ENCODE results near the gene FLT4. TPM values are rescaled to one million over a fixed set of nuclear protein-coding genes. Genes with fewer than 3 reads are reported as not detected.
"Not testable (repeated sequence)": the region's sequence is repeated elsewhere in the genome, so short reads cannot be mapped to it uniquely, and the experiment has no call there.

The FLT4 gene
- total RNA-seq, 1 experiment from 2014 or later, result 0.44 TPM

GRCh38 chr5:180686799-180687198 lies 37.4 kb upstream of the FLT4 start:
- H3K36me3 ChIP-seq (ENCODE audit: control insufficient read depth, insufficient read depth, low read length); DNase-seq (ENCODE audit: low read depth, low spot score); H3K4me1 ChIP-seq (ENCODE audit: control insufficient read depth, insufficient read depth, low read length); H3K4me3 ChIP-seq (ENCODE audit: low read depth in 2 of 2, low read length in 2 of 2); in situ Hi-C loops (cut with HindIII; ENCODE audit: low pct_unique_long_range_greater_than_20kb, low sequenced_read_pairs); BruUV-seq (replicated peaks); H3K27ac ChIP-seq (ENCODE audit: low read length); ATAC-seq; H3K9me3 ChIP-seq (ENCODE audit: control insufficient read depth, insufficient read depth, low read depth, low read length); CTCF ChIA-PET; intact Hi-C loops (cut with micrococcal nuclease; ENCODE audit: unreplicated experiment): not testable (repeated sequence)
- H3K27me3 ChIP-seq (ENCODE audit: control insufficient read depth, insufficient read depth, low read length), result peaks cover 13% of the 10 kb centered on the region; the same call in 1 of the 2 replicates
- POLR2A ChIA-PET, result interaction anchor here (0.6 kb wide), 1 partner anchor 52 kb away, joined by 4 read pairs; no protein-coding TSS in a partner anchor

GRCh38 chr5:180684623-180685161 lies 35.3 kb upstream of the FLT4 start:
- no peak for TF ChIP-seq SIN3A (IDR thresholded peaks at IDR 0.05; ENCODE audit: borderline replicate concordance, insufficient read depth, low read depth, low read length)
- TF ChIP-seq CTCF (IDR thresholded peaks at IDR 0.05), result no peak
- TF ChIP-seq POLR2AphosphoS5 (IDR thresholded peaks at IDR 0.05; ENCODE audit: low read depth, low read length), result no peak
- no peak for TF ChIP-seq TCF7L2 (IDR thresholded peaks at IDR 0.05; ENCODE audit: low read depth, low read length)
- no peak for TF ChIP-seq REST (IDR thresholded peaks at IDR 0.05; ENCODE audit: insufficient read depth in 1 of 2, low read depth in 2 of 2, low read length in 1 of 2)
- Histone ChIP-seq H3K4me1 (ENCODE audit: control insufficient read depth, insufficient read depth, low read length) (no peaks in the 10 kb centered on the region), H3K27ac (ENCODE audit: low read length) (no peak overlapping the region), H3K9me3 (ENCODE audit: control insufficient read depth, insufficient read depth, low read depth, low read length) (no peaks in the 10 kb centered on the region), H3K36me3 (ENCODE audit: control insufficient read depth, insufficient read depth, low read length) (no peaks in the 10 kb centered on the region), H3K4me3 (ENCODE audit: low read depth in 2 of 2, low read length in 2 of 2) (no peak overlapping the region), H3K27me3 (ENCODE audit: control insufficient read depth, insufficient read depth, low read length) (peaks cover 10% of the 10 kb centered on the region; the same call in 1 of the 2 replicates)
- intact Hi-C loops (cut with micrococcal nuclease; ENCODE audit: unreplicated experiment) (no loop called here), in situ Hi-C loops (cut with HindIII; ENCODE audit: low pct_unique_long_range_greater_than_20kb, low sequenced_read_pairs) (no loop called here)
- ATAC-seq (no peak), DNase-seq (ENCODE audit: low read depth, low spot score) (no peak)
- ChIA-PET POLR2A (no interaction called here), CTCF (interaction anchor here (1.3 kb wide), 1 partner anchor 34 kb away, joined by 3 read pairs; no protein-coding TSS in a partner anchor)
- no TSS peak for BruUV-seq (replicated peaks)

- DNase-seq (ENCODE audit: low read depth, low spot score) (no peak), ATAC-seq (no peak)
- peaks cover 2% of the 10 kb centered on the region; the same call in 1 of the 2 replicates for H3K27me3 ChIP-seq (ENCODE audit: control insufficient read depth, insufficient read depth, low read length)
- in situ Hi-C loops (cut with HindIII; ENCODE audit: low pct_unique_long_range_greater_than_20kb, low sequenced_read_pairs), result no loop called here
- H3K36me3 ChIP-seq (ENCODE audit: control insufficient read depth, insufficient read depth, low read length), result no peaks in the 10 kb centered on the region
- no peak overlapping the region for H3K4me3 ChIP-seq (ENCODE audit: low read depth in 2 of 2, low read length in 2 of 2)
- H3K9me3 ChIP-seq (ENCODE audit: control insufficient read depth, insufficient read depth, low read depth, low read length), result no peaks in the 10 kb centered on the region
- CTCF ChIA-PET, result interaction anchor here (1.3 kb wide), 1 partner anchor 35 kb away, joined by 3 read pairs; no protein-coding TSS in a partner anchor
- TF ChIP-seq POLR2AphosphoS5 (IDR thresholded peaks at IDR 0.05; ENCODE audit: low read depth, low read length) (no peak), REST (IDR thresholded peaks at IDR 0.05; ENCODE audit: insufficient read depth in 1 of 2, low read depth in 2 of 2, low read length in 1 of 2) (no peak), SIN3A (IDR thresholded peaks at IDR 0.05; ENCODE audit: borderline replicate concordance, insufficient read depth, low read depth, low read length) (no peak), TCF7L2 (IDR thresholded peaks at IDR 0.05; ENCODE audit: low read depth, low read length) (no peak), CTCF (IDR thresholded peaks at IDR 0.05) (no peak)
- BruUV-seq (replicated peaks), result no TSS peak
- no peaks in the 10 kb centered on the region for H3K4me1 ChIP-seq (ENCODE audit: control insufficient read depth, insufficient read depth, low read length)
- intact Hi-C loops (cut with micrococcal nuclease; ENCODE audit: unreplicated experiment), result no loop called here
- POLR2A ChIA-PET, result no interaction called here
- H3K27ac ChIP-seq (ENCODE audit: low read length), result no peak overlapping the region
Measured at GRCh38 chr5:180683220-180683922, 34.0 kb upstream of the FLT4 start.
